Subcutaneous abdominal adipose tissue (tissue), 5 donors: ENCODE data around the gene GP1BB.

ENCODE experiments used
- H3K27ac ChIP-seq: one replicate; pipeline ENCODE4 v1.7.0; 2013; ENCODE audit warnings: low read depth, mild to moderate bottlenecking, inconsistent platforms, low read length, moderate library complexity
- H3K27me3 ChIP-seq, 5 donors: one replicate each; pipeline ENCODE4 v1.7.0; 2013; ENCODE audit warnings: low read length in 5 of 5, inconsistent platforms in 1 of 5; ENCODE audit not compliant: control insufficient read depth in 5 of 5, insufficient read depth in 4 of 5
- H3K36me3 ChIP-seq, 5 donors: one replicate each; pipeline ENCODE4 v1.7.0; 2013; ENCODE audit warnings: low read length in 5 of 5; ENCODE audit not compliant: control insufficient read depth in 5 of 5, insufficient read depth in 5 of 5
- H3K4me1 ChIP-seq, 5 donors: one replicate each; pipeline ENCODE4 v1.7.0; 2013; ENCODE audit warnings: low read length in 5 of 5, mild to moderate bottlenecking in 3 of 5, moderate library complexity in 1 of 5; ENCODE audit not compliant: control insufficient read depth in 5 of 5, insufficient read depth in 5 of 5
- H3K4me3 ChIP-seq, 5 donors: one replicate each; pipeline ENCODE4 v1.7.0; 2013; ENCODE audit warnings: low read length in 5 of 5, low read depth in 1 of 5
- H3K9ac ChIP-seq, 5 donors: one replicate each; pipeline ENCODE4 v1.7.0; 2013; ENCODE audit warnings: low read length in 5 of 5, mild to moderate bottlenecking in 4 of 5, moderate library complexity in 3 of 5
- H3K9me3 ChIP-seq, 5 donors: one replicate each; pipeline ENCODE4 v1.7.0; 2013; ENCODE audit warnings: low read length in 5 of 5; ENCODE audit not compliant: control insufficient read depth in 5 of 5
- donor health status: healthy.
- donor health status: healthy.
- donor health status: healthy.
- donor health status: healthy.
- donor health status: healthy.

GP1BB gene

GRCh38 chr22:19760058-19760950 lies 37.0 kb downstream of the GP1BB start, which contains the start of gene TBX1:
TBX1 (plus strand) TSS chr22:19760778; CDS start chr22:19760844, 66 bp downstream.
- H3K36me3 ChIP-seq, result no peaks in the 10 kb centered on the region
- peaks cover 42 to 80% (median 53%) of the 10 kb centered on the region in 5 donors for H3K27me3 ChIP-seq
- peaks cover 0 to 39% (median 23%) of the 10 kb centered on the region in 5 donors for H3K4me1 ChIP-seq
- H3K27ac ChIP-seq, result no peak within 1 kb of the TSS
- H3K9me3 ChIP-seq, result no peaks in the 10 kb centered on the region
- H3K4me3 ChIP-seq, result peak within 1 kb of the TSS in 4 of 5 donors; percentile 32 to 53 (median 45)
- no peak within 1 kb of the TSS for H3K9ac ChIP-seq

DNA sequence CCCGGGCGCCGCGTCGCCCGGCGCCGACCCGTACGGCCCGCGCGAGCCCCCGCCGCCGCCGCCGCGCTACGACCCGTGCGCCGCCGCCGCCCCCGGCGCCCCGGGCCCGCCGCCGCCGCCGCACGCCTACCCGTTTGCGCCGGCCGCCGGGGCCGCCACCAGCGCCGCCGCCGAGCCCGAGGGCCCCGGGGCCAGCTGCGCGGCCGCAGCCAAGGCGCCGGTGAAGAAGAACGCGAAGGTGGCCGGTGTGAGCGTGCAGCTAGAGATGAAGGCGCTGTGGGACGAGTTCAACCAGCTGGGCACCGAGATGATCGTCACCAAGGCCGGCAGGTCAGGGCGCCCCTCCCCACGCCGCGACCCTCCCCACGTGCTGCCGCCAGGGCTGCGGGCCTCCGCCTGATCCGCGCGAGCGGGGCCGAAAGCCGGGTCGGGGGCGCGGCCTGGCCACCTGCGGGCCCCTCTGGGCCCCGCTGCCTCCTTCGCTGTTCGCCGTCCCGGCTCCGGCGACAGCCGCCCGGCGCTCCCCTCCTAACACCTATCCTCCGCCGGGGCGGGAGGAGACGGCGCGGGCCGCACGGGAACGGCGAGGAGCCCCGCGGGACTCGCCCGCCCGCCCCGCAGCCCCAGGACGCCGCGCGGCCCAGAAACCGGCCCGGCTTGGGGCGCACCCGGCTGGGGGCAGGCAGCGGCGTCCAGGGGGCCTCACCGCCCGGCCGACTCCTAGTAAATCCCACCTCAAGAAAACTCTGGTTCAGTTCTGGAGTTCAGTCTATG lies 37.8 kb downstream of the GP1BB start:
- peak overlapping the region in 4 of 5 donors; percentile 32 to 53 (median 45) for H3K4me3 ChIP-seq
- H3K9me3 ChIP-seq, result no peaks in the 10 kb centered on the region
- H3K27ac ChIP-seq, result no peak overlapping the region
- H3K4me1 ChIP-seq, result peaks cover 0 to 40% (median 23%) of the 10 kb centered on the region in 5 donors
- peaks cover 35 to 73% (median 49%) of the 10 kb centered on the region in 5 donors for H3K27me3 ChIP-seq
- no peaks in the 10 kb centered on the region for H3K36me3 ChIP-seq
- H3K9ac ChIP-seq, result no peak overlapping the region

GRCh38 chr22:19761725-19762567 lies 38.6 kb downstream of the GP1BB start:
- Histone ChIP-seq H3K27me3 (peaks cover 29 to 68% (median 43%) of the 10 kb centered on the region in 5 donors), H3K36me3 (no peaks in the 10 kb centered on the region), H3K9me3 (no peaks in the 10 kb centered on the region), H3K4me3 (peak overlapping the region in 4 of 5 donors; percentile 29 to 53 (median 34)), H3K27ac (no peak overlapping the region), H3K9ac (no peak overlapping the region), H3K4me1 (peaks cover 0 to 38% (median 21%) of the 10 kb centered on the region in 5 donors)

- Histone ChIP-seq H3K9ac (no peak overlapping the region), H3K4me1 (peaks cover 0 to 43% (median 25%) of the 10 kb centered on the region in 5 donors), H3K4me3 (peak overlapping the region in 2 of 5 donors; percentile 29 to 32), H3K27me3 (peaks cover 22 to 62% (median 47%) of the 10 kb centered on the region in 5 donors), H3K27ac (no peak overlapping the region), H3K36me3 (no peaks in the 10 kb centered on the region), H3K9me3 (no peaks in the 10 kb centered on the region)
Observed at GRCh38 chr22:19762568-19763457, 39.5 kb downstream of the GP1BB start.

DNA sequence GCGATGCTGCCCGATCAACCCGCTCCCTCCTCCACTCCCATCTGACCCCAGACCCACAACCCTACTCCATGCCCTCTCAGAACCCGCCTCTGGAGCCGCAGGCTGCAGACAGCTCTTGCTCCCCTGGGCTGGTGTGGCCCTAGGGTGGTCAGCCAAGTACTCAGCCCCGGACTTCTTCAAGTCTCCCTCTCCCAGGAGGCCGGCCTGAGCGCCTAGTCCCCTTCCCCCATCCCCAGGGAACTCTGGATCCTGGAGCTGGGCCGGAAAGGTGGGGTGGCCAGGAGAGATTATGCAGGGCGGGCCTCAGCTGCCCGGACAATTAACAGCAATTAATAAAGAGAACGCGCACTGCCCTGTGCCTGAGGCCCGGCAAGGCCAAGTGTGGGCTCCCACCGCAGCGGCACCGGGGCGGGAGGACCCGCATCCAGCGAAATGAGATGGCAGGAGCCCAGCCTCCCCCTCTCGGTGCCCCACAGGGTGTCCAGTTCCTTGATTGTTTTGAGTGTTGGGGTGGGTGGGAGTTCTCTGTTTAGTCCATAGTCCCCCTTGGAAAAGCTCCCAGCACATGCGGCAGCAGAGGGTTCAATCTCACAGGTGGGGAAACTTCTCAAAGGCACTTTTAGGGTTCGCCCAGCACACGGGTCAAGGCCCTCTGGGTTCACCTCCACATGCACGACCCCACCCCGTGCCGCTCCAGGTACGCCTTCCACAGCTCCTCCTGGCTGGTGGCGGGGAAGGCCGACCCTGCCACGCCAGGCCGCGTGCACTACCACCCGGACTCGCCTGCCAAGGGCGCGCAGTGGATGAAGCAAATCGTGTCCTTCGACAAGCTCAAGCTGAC lies 40.3 kb downstream of the GP1BB start:
- no peak overlapping the region for H3K9ac ChIP-seq
- H3K4me1 ChIP-seq, result peaks cover 0 to 52% (median 33%) of the 10 kb centered on the region in 5 donors
- H3K27ac ChIP-seq, result no peak overlapping the region
- H3K4me3 ChIP-seq, result no peak overlapping the region
- H3K9me3 ChIP-seq, result no peaks in the 10 kb centered on the region
- no peaks in the 10 kb centered on the region for H3K36me3 ChIP-seq
- peaks cover 24 to 63% (median 46%) of the 10 kb centered on the region in 5 donors for H3K27me3 ChIP-seq

DNA sequence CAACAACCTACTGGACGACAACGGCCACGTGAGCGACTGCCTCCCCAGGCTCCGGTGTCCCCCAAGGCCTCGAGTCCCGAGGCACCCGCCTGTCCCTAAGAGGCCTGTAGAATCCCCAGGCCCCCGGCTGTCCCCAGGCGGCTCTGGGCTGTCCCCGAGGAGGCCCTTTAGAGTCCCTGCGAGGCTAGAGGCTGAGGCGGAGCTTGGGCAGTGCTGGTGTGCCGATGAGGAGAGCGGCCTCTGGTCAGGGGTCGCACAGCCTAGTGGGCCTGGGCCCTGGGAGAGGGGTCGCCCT lies 40.9 kb downstream of the GP1BB start:
- no peak overlapping the region for H3K9ac ChIP-seq
- no peak overlapping the region for H3K4me3 ChIP-seq
- no peak overlapping the region for H3K27ac ChIP-seq
- peaks cover 20 to 60% (median 41%) of the 10 kb centered on the region in 5 donors for H3K27me3 ChIP-seq
- no peaks in the 10 kb centered on the region for H3K36me3 ChIP-seq
- no peaks in the 10 kb centered on the region for H3K9me3 ChIP-seq
- H3K4me1 ChIP-seq, result peaks cover 0 to 50% (median 29%) of the 10 kb centered on the region in 5 donors

GRCh38 chr22:19764636-19765476 lies 41.5 kb downstream of the GP1BB start:
- H3K27ac ChIP-seq, result no peak overlapping the region
- H3K36me3 ChIP-seq, result no peaks in the 10 kb centered on the region
- peaks cover 20 to 60% (median 35%) of the 10 kb centered on the region in 5 donors for H3K27me3 ChIP-seq
- peak overlapping the region in 2 of 5 donors; percentile 58 to 61 for H3K4me3 ChIP-seq
- H3K9me3 ChIP-seq, result no peaks in the 10 kb centered on the region
- no peak overlapping the region for H3K9ac ChIP-seq
- H3K4me1 ChIP-seq, result peaks cover 0 to 43% (median 23%) of the 10 kb centered on the region in 5 donors
